H1 (cell line): ENCODE results near the gene ALAS1. TPM values are rescaled to one million over a fixed set of nuclear protein-coding genes. Genes with fewer than 3 reads are reported as not detected.

Experiments
- CTCF ChIA-PET: fragments of 300-600 bp; sonication (Branson Sonifier 250); formaldehyde crosslinking; loops from one replicate; lab custom pipeline; 2021; ENCODE audit not compliant: partially characterized antibody; lab: Charles Lee
- POLR2A ChIA-PET: fragments of 300-600 bp; sonication (Branson Sonifier 250); formaldehyde crosslinking; loops from one replicate; lab custom pipeline; 2021; ENCODE audit warnings: inconsistent platforms; ENCODE audit not compliant: partially characterized antibody; lab: Charles Lee
- DNase-seq, 2 experiments: peaks; one replicate each; pipeline versions ENCODE4 v3.0.0 to v3.0.0-alpha.2; 2010 to 2022; ENCODE audit warnings: low spot score in 2 of 2, low read depth in 1 of 2, mixed read lengths in 1 of 2
- FAIRE-seq: peaks from 2 replicates; lab custom pipeline; 2011; peaks lifted over from hg19 to GRCh38; lab: Jason Lieb, UNC
- H2AFZ ChIP-seq: 2 replicates; pipeline ENCODE4 v1.8.1; 2012; ENCODE audit warnings: low read length, inconsistent platforms
- H2AK5ac ChIP-seq: 2 replicates; pipeline ENCODE4 v1.6.1; 2013; ENCODE audit warnings: low read depth, low read length
- H2BK120ac ChIP-seq: replicated peaks from 2 replicates; pipeline ENCODE3; 2013; ENCODE audit warnings: low read depth, low read length, inconsistent platforms
- H2BK12ac ChIP-seq: 2 replicates; pipeline ENCODE4 v1.6.1; 2013; ENCODE audit warnings: low read depth, low read length
- H2BK15ac ChIP-seq: 2 replicates; pipeline ENCODE4 v1.6.1; 2013; ENCODE audit warnings: low read length
- H2BK20ac ChIP-seq: 2 replicates; pipeline ENCODE4 v1.6.1; 2013; ENCODE audit warnings: low read length
- H2BK5ac ChIP-seq: 2 replicates; pipeline ENCODE4 v1.6.1; 2013; ENCODE audit warnings: low read depth, low read length
- H3K14ac ChIP-seq: 2 replicates; pipeline ENCODE4 v1.6.1; 2013; ENCODE audit warnings: inconsistent platforms; ENCODE audit not compliant: insufficient read length
- H3K18ac ChIP-seq: 2 replicates; pipeline ENCODE4 v1.6.1; 2013; ENCODE audit warnings: low read length; ENCODE audit errors: extremely low read depth
- H3K23ac ChIP-seq: 2 replicates; pipeline ENCODE4 v1.6.1; 2013; ENCODE audit warnings: inconsistent platforms; ENCODE audit not compliant: insufficient read length
- H3K23me2 ChIP-seq: 2 replicates; pipeline ENCODE4 v1.6.1; 2013; ENCODE audit warnings: low read depth, low read length
- H3K27ac ChIP-seq: 2 replicates; pipeline ENCODE4 v1.6.1; 2011; ENCODE audit warnings: low read depth, low read length, inconsistent platforms
- H3K27me3 ChIP-seq, 4 experiments: replicated peaks in 1 of 4; 1 replicate in 1 of 4; 2 replicates in 3 of 4; pipeline versions ENCODE4 v1.6.1 to v1.8.1; 2011 to 2013; ENCODE audit warnings: low read length in 3 of 4, mild to moderate bottlenecking in 3 of 4, inconsistent platforms in 2 of 4, mixed read lengths in 2 of 4, moderate library complexity in 1 of 4; ENCODE audit not compliant: control insufficient read depth in 3 of 4, insufficient read depth in 3 of 4; ENCODE audit errors: extremely low read depth in 1 of 4
- H3K36me3 ChIP-seq, 4 experiments: 2 replicates each; pipeline versions ENCODE4 v1.6.1 to v1.8.1; 2011 to 2013; ENCODE audit warnings: mild to moderate bottlenecking in 4 of 4, low read length in 3 of 4, moderate library complexity in 2 of 4, control low read depth in 1 of 4, inconsistent platforms in 1 of 4; ENCODE audit not compliant: insufficient read depth in 4 of 4, control insufficient read depth in 2 of 4
- H3K4ac ChIP-seq: replicated peaks from 2 replicates; pipeline ENCODE3; 2013; ENCODE audit warnings: low read length, low read depth, mixed read lengths, inconsistent platforms; ENCODE audit not compliant: insufficient read length
- H3K4me1 ChIP-seq, 4 experiments: replicated peaks in 1 of 4; 1 replicate in 1 of 4; 2 replicates in 3 of 4; pipeline versions ENCODE4 v1.6.1 to v1.8.1; 2011 to 2013; ENCODE audit warnings: low read length in 3 of 4, inconsistent platforms in 2 of 4, mixed read lengths in 1 of 4; ENCODE audit not compliant: insufficient read depth in 4 of 4, control insufficient read depth in 3 of 4
- H3K4me2 ChIP-seq, 2 experiments: 2 replicates each; pipeline versions ENCODE4 v1.6.1 to v1.8.1; 2011 to 2013; ENCODE audit warnings: low read depth in 2 of 2, low read length in 2 of 2, control low read depth in 1 of 2, inconsistent platforms in 1 of 2, mild to moderate bottlenecking in 1 of 2; ENCODE audit not compliant: insufficient read depth in 1 of 2
- H3K4me3 ChIP-seq, 4 experiments: fragments of 200-600, 300-600 bp in 1 of 4; sonication (generic), shearing (Covaris generic), sonication (Bioruptor Twin) in 1 of 4; 2 replicates each; pipeline versions ENCODE4 v1.5.1 to v1.8.1; 2011 to 2016; ENCODE audit warnings: low read length in 4 of 4, low read depth in 3 of 4, control low read depth in 2 of 4, inconsistent platforms in 2 of 4, mild to moderate bottlenecking in 2 of 4, mixed read lengths in 1 of 4, moderate library complexity in 1 of 4; ENCODE audit not compliant: insufficient read depth in 2 of 4; ENCODE audit errors: extremely low read depth in 1 of 4
- H3K56ac ChIP-seq: replicated peaks from 2 replicates; pipeline ENCODE3; 2013; ENCODE audit warnings: low read depth, mild to moderate bottlenecking, mixed read lengths, low read length, inconsistent platforms; ENCODE audit not compliant: insufficient read length
- H3K79me1 ChIP-seq: 2 replicates; pipeline ENCODE4 v1.6.1; 2013; ENCODE audit warnings: low read depth, low read length, control low read depth
- H3K79me2 ChIP-seq, 2 experiments: 2 replicates each; pipeline versions ENCODE4 v1.6.1 to v1.8.1; 2012 to 2013; ENCODE audit warnings: low read length in 2 of 2, mild to moderate bottlenecking in 2 of 2, inconsistent platforms in 1 of 2; ENCODE audit not compliant: insufficient read depth in 2 of 2, control insufficient read depth in 1 of 2
- H3K9ac ChIP-seq, 4 experiments: replicated peaks in 1 of 4; 1 replicate in 1 of 4; 2 replicates in 3 of 4; pipeline versions ENCODE4 v1.6.1 to v1.8.1; 2011 to 2013; ENCODE audit warnings: low read depth in 3 of 4, low read length in 3 of 4, control low read depth in 2 of 4, mild to moderate bottlenecking in 2 of 4, moderate library complexity in 2 of 4, inconsistent platforms in 1 of 4; ENCODE audit errors: extremely low read depth in 1 of 4
- H3K9me3 ChIP-seq, 2 experiments: 2 replicates each; pipeline versions ENCODE4 v1.6.1 to v1.8.1; 2012 to 2013; ENCODE audit warnings: mild to moderate bottlenecking in 2 of 2, moderate library complexity in 2 of 2, control low read depth in 1 of 2, inconsistent platforms in 1 of 2, low read depth in 1 of 2, low read length in 1 of 2, mixed read lengths in 1 of 2; ENCODE audit not compliant: insufficient read depth in 2 of 2
- H4K20me1 ChIP-seq, 2 experiments: replicated peaks in 1 of 2; 2 replicates each; pipeline versions ENCODE3 to v1.8.1; 2011 to 2013; ENCODE audit warnings: inconsistent platforms in 2 of 2, low read length in 2 of 2, mild to moderate bottlenecking in 1 of 2; ENCODE audit not compliant: insufficient read depth in 2 of 2, control insufficient read depth in 1 of 2
- H4K5ac ChIP-seq: 2 replicates; pipeline ENCODE4 v1.6.1; 2013; ENCODE audit warnings: low read length, low read depth, mixed read lengths, inconsistent platforms; ENCODE audit not compliant: insufficient read length
- H4K8ac ChIP-seq: 2 replicates; pipeline ENCODE4 v1.8.0; 2013; ENCODE audit warnings: mild to moderate bottlenecking, moderate library complexity, low read length, inconsistent platforms; ENCODE audit not compliant: insufficient read depth; ENCODE audit errors: extremely low read depth
- H4K91ac ChIP-seq: replicated peaks from 2 replicates; pipeline ENCODE3; 2013; ENCODE audit warnings: low read length, mixed read lengths, inconsistent platforms; ENCODE audit not compliant: insufficient read length
- EP300 ChIP-seq, 2 experiments: IDR thresholded peaks; 1 replicate in 1 of 2; 2 replicates in 1 of 2; pipeline ENCODE4 v1.6.1; 2011 to 2012; ENCODE audit warnings: low read depth in 2 of 2, low read length in 2 of 2, mild to moderate bottlenecking in 2 of 2, borderline replicate concordance in 1 of 2, inconsistent platforms in 1 of 2, moderate library complexity in 1 of 2
- EZH2 ChIP-seq: fragments of 200-600 bp; sonication (generic); IDR thresholded peaks from 2 replicates; pipeline ENCODE4 v1.7.1; 2012; ENCODE audit warnings: low read depth, mild to moderate bottlenecking, moderate library complexity, low read length, inconsistent platforms; ENCODE audit not compliant: severe bottlenecking
- KDM4A ChIP-seq: IDR thresholded peaks from one replicate; pipeline ENCODE4 v1.7.1; 2012; ENCODE audit warnings: low read depth, mild to moderate bottlenecking, moderate library complexity, low read length, inconsistent platforms; ENCODE audit not compliant: severe bottlenecking
- WGBS, 2 experiments: shearing (Covaris generic) in 1 of 2; methylation state at CpG; one replicate each; pipeline versions ENCODE4 v1.1.6 to v1.1.7; 2013 to 2015; ENCODE audit warnings: low lambda C conversion rate in 2 of 2, mixed read lengths in 2 of 2, inconsistent platforms in 1 of 2, low coverage in 1 of 2, missing lambda C conversion rate in 1 of 2; ENCODE audit not compliant: insufficient replicate concordance in 2 of 2, insufficient coverage in 1 of 2, insufficient read length in 1 of 2; ENCODE audit errors: extremely low coverage in 1 of 2, missing lambda C conversion rate in 1 of 2; 5-methylcytosine and 5-hydroxymethylcytosine counted together
- polyA plus RNA-seq, 7 experiments: library from polyadenylated mRNA; depleted of rRNA in 3 of 7; stranded (reverse) in 5 of 7; unstranded in 2 of 7; fragments of >200 nt in 5 of 7; fragments of 200-250 nt in 2 of 7; gene quantifications; 1 replicate in 5 of 7; 2 replicates in 1 of 7; 4 replicates in 1 of 7; pipeline versions ENCODE4 v1.2.1 to v1.2.3, GENCODE V29; 2011 to 2013; ENCODE audit warnings: missing spikeins in 2 of 7, mixed read lengths in 2 of 7
- total RNA-seq: library from RNA; stranded (reverse); fragmentation: NEBNext Ultra II Directional; extraction: Animal tissue kit (Norgen Biotek cat#: 25700); gene quantifications from 2 replicates; pipeline ENCODE4 v1.2.1, GENCODE V29; 2021
- TF ChIP-seq, protein P1 (sequence below), 3 experiments: IDR thresholded peaks; 1 replicate in 2 of 3; 2 replicates in 1 of 3; pipeline versions ENCODE4 v1.5.1 to v1.6.1; 2011; ENCODE audit warnings: low read length in 3 of 3, mild to moderate bottlenecking in 3 of 3, inconsistent platforms in 2 of 3, low read depth in 1 of 3, moderate library complexity in 1 of 3; ENCODE audit not compliant: insufficient read depth in 1 of 3; ENCODE audit errors: control extremely low read depth in 1 of 3
- TF ChIP-seq, protein P2 (sequence below): IDR thresholded peaks from 2 replicates; pipeline ENCODE4 v1.6.1; 2012; ENCODE audit warnings: inconsistent platforms

The ALAS1 gene
- total and polyA plus RNA-seq, 2 of the 8 experiments (the other 6 are each of a cell fraction or from before 2014, with no cell fraction given), result 45.9 to 84.4 TPM

- WGBS, 2 experiments, result 9% methylated on average over 48 of the region's 98 CpGs; no CpG with 5 or more reads in 1 of the 2 experiments
- TF ChIP-seq EZH2 (peak; percentile 43), KDM4A (peak; percentile 63), EP300 (IDR thresholded peaks at IDR 0.05; ENCODE audit: borderline replicate concordance in 1 of 2, low read depth in 2 of 2, low read length in 2 of 2) (no peak)
- TF ChIP-seq, protein P1, sequence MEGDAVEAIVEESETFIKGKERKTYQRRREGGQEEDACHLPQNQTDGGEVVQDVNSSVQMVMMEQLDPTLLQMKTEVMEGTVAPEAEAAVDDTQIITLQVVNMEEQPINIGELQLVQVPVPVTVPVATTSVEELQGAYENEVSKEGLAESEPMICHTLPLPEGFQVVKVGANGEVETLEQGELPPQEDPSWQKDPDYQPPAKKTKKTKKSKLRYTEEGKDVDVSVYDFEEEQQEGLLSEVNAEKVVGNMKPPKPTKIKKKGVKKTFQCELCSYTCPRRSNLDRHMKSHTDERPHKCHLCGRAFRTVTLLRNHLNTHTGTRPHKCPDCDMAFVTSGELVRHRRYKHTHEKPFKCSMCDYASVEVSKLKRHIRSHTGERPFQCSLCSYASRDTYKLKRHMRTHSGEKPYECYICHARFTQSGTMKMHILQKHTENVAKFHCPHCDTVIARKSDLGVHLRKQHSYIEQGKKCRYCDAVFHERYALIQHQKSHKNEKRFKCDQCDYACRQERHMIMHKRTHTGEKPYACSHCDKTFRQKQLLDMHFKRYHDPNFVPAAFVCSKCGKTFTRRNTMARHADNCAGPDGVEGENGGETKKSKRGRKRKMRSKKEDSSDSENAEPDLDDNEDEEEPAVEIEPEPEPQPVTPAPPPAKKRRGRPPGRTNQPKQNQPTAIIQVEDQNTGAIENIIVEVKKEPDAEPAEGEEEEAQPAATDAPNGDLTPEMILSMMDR (IDR thresholded peaks at IDR 0.05; ENCODE audit: control extremely low read depth in 1 of 3, insufficient read depth in 1 of 3, low read depth in 1 of 3, low read length in 3 of 3), result no peak
- TF ChIP-seq, protein P2, sequence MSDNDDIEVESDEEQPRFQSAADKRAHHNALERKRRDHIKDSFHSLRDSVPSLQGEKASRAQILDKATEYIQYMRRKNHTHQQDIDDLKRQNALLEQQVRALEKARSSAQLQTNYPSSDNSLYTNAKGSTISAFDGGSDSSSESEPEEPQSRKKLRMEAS, result peak; percentile 96
Measured at GRCh38 chr3:52245322-52246263, 47.6 kb downstream of the ALAS1 start, which contains the start of gene PPM1M. Gene PPM1M (plus strand): TSS chr3:52245759. CDS start chr3:52245825, 66 bp downstream.

More at GRCh38 chr3:52245322-52246263, 47.6 kb downstream of the ALAS1 start, which contains the start of gene PPM1M:
- DNase-seq (peak in 1 of 2 experiments; percentile 83), FAIRE-seq (no peak)
- Histone ChIP-seq H4K5ac (peak within 1 kb of the TSS; percentile 19), H3K18ac (no peak within 1 kb of the TSS; the same call in none of the 2 replicates), H3K23ac (no peak within 1 kb of the TSS), H4K91ac (peak within 1 kb of the TSS; percentile 47), H3K36me3 (peaks cover 0 to 9% (median 0%) of the 10 kb centered on the region in 4 experiments; a peak in 2 of 8 replicates), H3K27me3 (peaks cover 6 to 37% (median 23%) of the 10 kb centered on the region in 4 experiments; a peak in 6 of 7 replicates), H2BK15ac (peak within 1 kb of the TSS; percentile 88; the same call in 1 of the 2 replicates), H3K14ac (no peak within 1 kb of the TSS), H2BK20ac (no peak within 1 kb of the TSS), H2BK120ac (no peak within 1 kb of the TSS), H3K4me3 (peak within 1 kb of the TSS; percentile 32 to 58 (median 51)), H3K4me1 (peaks cover 5 to 18% (median 14%) of the 10 kb centered on the region in 4 experiments), H3K4me2 (peak within 1 kb of the TSS; percentile 65 to 70), H2AFZ (no peak within 1 kb of the TSS), H4K20me1 (peaks cover 5 to 12% of the 10 kb centered on the region in 2 experiments), H2AK5ac (no peak within 1 kb of the TSS), H3K79me1 (no peaks in the 10 kb centered on the region), H3K9me3 (no peaks in the 10 kb centered on the region), H4K8ac (no peak within 1 kb of the TSS; the same call in 1 of the 2 replicates), H3K79me2 (no peaks in the 10 kb centered on the region), H3K9ac (peak within 1 kb of the TSS in 3 of 4 experiments; percentile 34 to 76 (median 44); a peak in 3 of 7 replicates), H3K23me2 (peaks cover 10% of the 10 kb centered on the region), H2BK5ac (no peak within 1 kb of the TSS; the same call in 1 of the 2 replicates), H3K27ac (no peak within 1 kb of the TSS), H3K4ac (no peak within 1 kb of the TSS), H3K56ac (no peak within 1 kb of the TSS), H2BK12ac (peak within 1 kb of the TSS; percentile 50; the same call in 1 of the 2 replicates)
- ChIA-PET CTCF (interaction anchor here (1.0 to 17.7 kb wide), 9 partner anchors 10 to 140 kb away, joined by 3 to 126 read pairs (median 5); partner anchors contain the start of gene WDR82), POLR2A (interaction anchor here (1.0 to 3.6 kb wide), 8 partner anchors 9 to 33 kb away, joined by 3 to 27 read pairs (median 5); partner anchors contain the start of gene WDR82)
